H9 (cell line): ENCODE measurements around the gene TMEM41A. TPM values are rescaled to one million over a fixed set of nuclear protein-coding genes. Genes with fewer than 3 reads are reported as not detected.

Source experiments
- DNase-seq: peaks from one replicate; pipeline ENCODE4 v3.0.0-alpha.2; 2017
- H2AFZ ChIP-seq: one replicate; pipeline ENCODE4 v1.6.1; 2013; ENCODE audit warnings: mild to moderate bottlenecking, low read length, control low read depth, moderate library complexity
- H2AK5ac ChIP-seq: 2 replicates; pipeline ENCODE4 v1.6.1; 2013; ENCODE audit warnings: low read length, control low read depth, mixed read lengths; ENCODE audit not compliant: insufficient read length
- H2BK120ac ChIP-seq: one replicate; pipeline ENCODE4 v1.6.1; 2013; ENCODE audit warnings: low read depth, mild to moderate bottlenecking, low read length, control low read depth, inconsistent platforms; ENCODE audit not compliant: poor library complexity, severe bottlenecking
- H2BK12ac ChIP-seq: 2 replicates; pipeline ENCODE4 v1.6.1; 2013; ENCODE audit warnings: low read length, control low read depth, mixed read lengths, low read depth; ENCODE audit not compliant: insufficient read length
- H2BK15ac ChIP-seq: 2 replicates; pipeline ENCODE4 v1.6.1; 2013; ENCODE audit warnings: low read depth, low read length, control low read depth
- H2BK20ac ChIP-seq: one replicate; pipeline ENCODE4 v1.6.1; 2013; ENCODE audit warnings: low read depth, mild to moderate bottlenecking, low read length, control low read depth, inconsistent platforms; ENCODE audit not compliant: poor library complexity, severe bottlenecking
- H2BK5ac ChIP-seq: 2 replicates; pipeline ENCODE4 v1.6.1; 2013; ENCODE audit warnings: low read length, control low read depth, mixed read lengths; ENCODE audit not compliant: insufficient read length
- H3K14ac ChIP-seq: 2 replicates; pipeline ENCODE4 v1.6.1; 2013; ENCODE audit warnings: low read length, control low read depth; ENCODE audit not compliant: insufficient read depth
- H3K18ac ChIP-seq: 2 replicates; pipeline ENCODE4 v1.6.1; 2013; ENCODE audit warnings: low read depth, mild to moderate bottlenecking, mixed read lengths, low read length, control low read depth; ENCODE audit not compliant: insufficient read length
- H3K23ac ChIP-seq: 2 replicates; pipeline ENCODE4 v1.6.1; 2013; ENCODE audit warnings: low read length, control low read depth, mixed read lengths, low read depth; ENCODE audit not compliant: insufficient read length
- H3K23me2 ChIP-seq: 2 replicates; pipeline ENCODE4 v1.6.1; 2013; ENCODE audit warnings: low read depth, mild to moderate bottlenecking, mixed read lengths, low read length, control low read depth; ENCODE audit not compliant: insufficient read length, poor library complexity, severe bottlenecking
- H3K27ac ChIP-seq: 2 replicates; pipeline ENCODE4 v1.5.1; 2013; ENCODE audit warnings: low read length, control low read depth, mixed read lengths, low read depth; ENCODE audit not compliant: insufficient read length
- H3K27me3 ChIP-seq: 2 replicates; pipeline ENCODE4 v1.6.1; 2013; ENCODE audit warnings: low read length, control low read depth, inconsistent platforms; ENCODE audit not compliant: insufficient read depth
- H3K4ac ChIP-seq: 2 replicates; pipeline ENCODE4 v1.6.1; 2013; ENCODE audit warnings: low read depth, mild to moderate bottlenecking, control low read depth, inconsistent platforms, low read length, moderate library complexity
- H3K4me1 ChIP-seq: 2 replicates; pipeline ENCODE4 v1.6.1; 2013; ENCODE audit warnings: low read length, control low read depth, inconsistent platforms; ENCODE audit not compliant: insufficient read depth
- H3K4me2 ChIP-seq: 2 replicates; pipeline ENCODE4 v1.6.1; 2013; ENCODE audit warnings: low read length, control low read depth, mixed read lengths; ENCODE audit not compliant: insufficient read length, insufficient read depth
- H3K56ac ChIP-seq: 2 replicates; pipeline ENCODE4 v1.6.1; 2013; ENCODE audit warnings: low read depth, mild to moderate bottlenecking, mixed read lengths, low read length, control low read depth; ENCODE audit not compliant: insufficient read length
- H3K79me1 ChIP-seq: 2 replicates; pipeline ENCODE4 v1.6.1; 2013; ENCODE audit warnings: low read depth, mild to moderate bottlenecking, moderate library complexity, low read length, control low read depth, inconsistent platforms; ENCODE audit not compliant: insufficient read depth, poor library complexity, severe bottlenecking
- H3K79me2 ChIP-seq: 2 replicates; pipeline ENCODE4 v1.6.1; 2013; ENCODE audit warnings: low read length, control low read depth, inconsistent platforms; ENCODE audit not compliant: insufficient read depth
- H3K9ac ChIP-seq: 2 replicates; pipeline ENCODE4 v1.6.1; 2013; ENCODE audit warnings: low read length, control low read depth, mixed read lengths; ENCODE audit not compliant: insufficient read length; ENCODE audit errors: extremely low read depth
- H3K9me3 ChIP-seq: one replicate; pipeline ENCODE4 v1.6.1; 2013; ENCODE audit warnings: low read depth, low read length, inconsistent platforms; ENCODE audit not compliant: control insufficient read depth
- H3T11ph ChIP-seq: one replicate; pipeline ENCODE4 v1.6.1; 2013; ENCODE audit warnings: mild to moderate bottlenecking, low read length, control low read depth, inconsistent platforms
- H4K20me1 ChIP-seq: one replicate; pipeline ENCODE4 v1.6.1; 2013; ENCODE audit not compliant: control insufficient read depth, insufficient read length, insufficient read depth
- H4K5ac ChIP-seq: 2 replicates; pipeline ENCODE4 v1.6.1; 2013; ENCODE audit warnings: low read depth, mild to moderate bottlenecking, mixed read lengths, low read length, control low read depth; ENCODE audit not compliant: insufficient read length
- H4K8ac ChIP-seq: replicated peaks from 2 replicates; pipeline ENCODE4 v1.6.1; 2013; ENCODE audit warnings: low read length, control low read depth, mixed read lengths, low read depth; ENCODE audit not compliant: insufficient read length
- H4K91ac ChIP-seq: 2 replicates; pipeline ENCODE4 v1.6.1; 2013; ENCODE audit warnings: low read depth, mild to moderate bottlenecking, moderate library complexity, mixed read lengths, low read length, control low read depth; ENCODE audit not compliant: insufficient read length
- H3K27ac Mint-ChIP-seq, 3 experiments: 2 replicates in 2 of 3; 3 replicates in 1 of 3; pipeline ENCODE4 v1.8.0; 2020 to 2021; ENCODE audit warnings: mixed read lengths in 3 of 3, mild to moderate bottlenecking in 1 of 3, moderate library complexity in 1 of 3
- H3K27me3 Mint-ChIP-seq: 2 replicates; pipeline ENCODE4 v1.8.0; 2021; ENCODE audit warnings: low read depth, mild to moderate bottlenecking, moderate library complexity, mixed read lengths
- H3K36me3 Mint-ChIP-seq, 3 experiments: 2 replicates in 2 of 3; 3 replicates in 1 of 3; pipeline ENCODE4 v1.8.0; 2020 to 2021; ENCODE audit warnings: low read depth in 3 of 3, mixed read lengths in 3 of 3; ENCODE audit not compliant: insufficient read depth in 1 of 3
- H3K4me1 Mint-ChIP-seq, 2 experiments: 2 replicates each; pipeline ENCODE4 v1.8.0; 2020; ENCODE audit warnings: mixed read lengths in 2 of 2
- H3K4me3 Mint-ChIP-seq, 2 experiments: 2 replicates in 1 of 2; 3 replicates in 1 of 2; pipeline ENCODE4 v1.8.0; 2020 to 2021; ENCODE audit warnings: mild to moderate bottlenecking in 2 of 2, mixed read lengths in 2 of 2, moderate library complexity in 1 of 2
- H3K9me3 Mint-ChIP-seq, 2 experiments: 2 replicates in 1 of 2; 3 replicates in 1 of 2; pipeline ENCODE4 v1.8.0; 2020; ENCODE audit warnings: mild to moderate bottlenecking in 2 of 2, mixed read lengths in 2 of 2, moderate library complexity in 1 of 2
- WGBS: extraction: QIAGEN DNeasy Blood & Tissue Kit; methylation state at CpG from one replicate; pipeline ENCODE4 v1.1.7; 2013; ENCODE audit warnings: missing lambda C conversion rate, low lambda C conversion rate, mixed read lengths; ENCODE audit not compliant: insufficient read length; ENCODE audit errors: extremely low coverage; 5-methylcytosine and 5-hydroxymethylcytosine counted together
- total RNA-seq: library from RNA; stranded (reverse); gene quantifications from 2 replicates; pipeline ENCODE4 v1.2.1, GENCODE V29; 2021
- TF ChIP-seq, protein P1 (sequence below): fragments of 200-600 bp; sonication (generic); conservative IDR thresholded peaks from 3 replicates; pipeline ENCODE4 v1.8.0; 2021; ENCODE audit warnings: antibody characterized with exemption, mild to moderate bottlenecking

Gene TMEM41A
- total RNA-seq, 1 experiment from 2014 or later, result 23.9 TPM

DNA sequence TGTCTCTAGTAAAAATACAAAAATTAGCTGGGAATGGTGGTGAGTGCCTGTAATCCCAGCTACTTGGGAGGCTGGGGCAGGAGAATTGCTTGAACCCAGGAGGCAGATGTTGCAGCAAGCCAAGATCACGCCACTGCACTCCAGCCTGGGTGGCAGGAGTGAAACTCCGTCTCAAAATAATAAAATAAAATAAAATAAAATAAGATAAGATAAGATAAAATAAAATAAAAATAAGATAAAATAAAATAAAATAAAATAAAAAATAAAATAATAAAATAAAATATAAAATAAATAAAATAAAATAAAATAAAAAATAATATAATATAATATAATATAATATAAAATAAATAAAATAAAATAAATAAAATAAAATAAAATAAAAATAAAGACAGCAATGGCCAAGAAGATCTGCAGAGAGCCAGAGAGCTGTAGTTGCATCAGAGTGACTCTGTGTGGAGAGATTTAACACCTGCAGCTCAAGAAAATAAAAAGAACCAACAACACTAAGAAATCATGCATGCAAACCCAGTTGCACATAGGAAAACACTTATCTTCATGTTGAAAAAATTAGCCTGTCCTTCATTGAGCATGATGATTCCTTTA is 27.6 kb upstream of the TMEM41A start:
- Mint-ChIP-seq H3K4me3 (no peak overlapping the region), H3K27ac (no peak overlapping the region), H3K9me3 (no peaks in the 10 kb centered on the region), H3K27me3 (peaks cover 2% of the 10 kb centered on the region), H3K4me1 (no peaks in the 10 kb centered on the region), H3K36me3 (no peaks in the 10 kb centered on the region)
- Histone ChIP-seq H3K4me1 (no peaks in the 10 kb centered on the region), H4K20me1 (no peaks in the 10 kb centered on the region), H3K9ac (no peak overlapping the region), H4K5ac (no peak overlapping the region), H2BK20ac (no peak overlapping the region), H3K79me1 (no peaks in the 10 kb centered on the region), H3K9me3 (no peaks in the 10 kb centered on the region), H3K18ac (no peak overlapping the region), H2BK15ac (no peak overlapping the region), H3K79me2 (no peaks in the 10 kb centered on the region), H4K8ac (no peak overlapping the region), H3K23me2 (no peaks in the 10 kb centered on the region), H2BK120ac (no peak overlapping the region), H2AK5ac (no peak overlapping the region), H3K4ac (no peak overlapping the region), H3K27me3 (no peaks in the 10 kb centered on the region), H3K23ac (no peak overlapping the region), H3K27ac (no peak overlapping the region), H3K56ac (no peak overlapping the region), H2BK5ac (no peak overlapping the region), H2AFZ (no peak overlapping the region), H3K4me2 (no peak overlapping the region), H3T11ph (no peak overlapping the region), H4K91ac (no peak overlapping the region), H2BK12ac (no peak overlapping the region), H3K14ac (no peak overlapping the region)
- WGBS, result no CpG with 5 or more reads among the region's 2 CpGs
- DNase-seq, result no peak
- TF ChIP-seq, protein P1, sequence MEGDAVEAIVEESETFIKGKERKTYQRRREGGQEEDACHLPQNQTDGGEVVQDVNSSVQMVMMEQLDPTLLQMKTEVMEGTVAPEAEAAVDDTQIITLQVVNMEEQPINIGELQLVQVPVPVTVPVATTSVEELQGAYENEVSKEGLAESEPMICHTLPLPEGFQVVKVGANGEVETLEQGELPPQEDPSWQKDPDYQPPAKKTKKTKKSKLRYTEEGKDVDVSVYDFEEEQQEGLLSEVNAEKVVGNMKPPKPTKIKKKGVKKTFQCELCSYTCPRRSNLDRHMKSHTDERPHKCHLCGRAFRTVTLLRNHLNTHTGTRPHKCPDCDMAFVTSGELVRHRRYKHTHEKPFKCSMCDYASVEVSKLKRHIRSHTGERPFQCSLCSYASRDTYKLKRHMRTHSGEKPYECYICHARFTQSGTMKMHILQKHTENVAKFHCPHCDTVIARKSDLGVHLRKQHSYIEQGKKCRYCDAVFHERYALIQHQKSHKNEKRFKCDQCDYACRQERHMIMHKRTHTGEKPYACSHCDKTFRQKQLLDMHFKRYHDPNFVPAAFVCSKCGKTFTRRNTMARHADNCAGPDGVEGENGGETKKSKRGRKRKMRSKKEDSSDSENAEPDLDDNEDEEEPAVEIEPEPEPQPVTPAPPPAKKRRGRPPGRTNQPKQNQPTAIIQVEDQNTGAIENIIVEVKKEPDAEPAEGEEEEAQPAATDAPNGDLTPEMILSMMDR, result no peak
